ENCODE data around the gene NUMBL.
"Not testable (repeated sequence)": the region's sequence is repeated elsewhere in the genome, so short reads cannot be mapped to it uniquely, and the experiment has no call there.

NUMBL gene

GRCh38 chr19:40661616-40662015, 28.8 kb downstream of the NUMBL start:
- DNase-seq: no peak

- DNase-seq: no peak
Observed at GRCh38 chr19:40659566-40659965, 30.9 kb downstream of the NUMBL start.

- DNase-seq: no peak
Observed at GRCh38 chr19:40659116-40659515, 31.3 kb downstream of the NUMBL start.

GRCh38 chr19:40658031-40658430, 32.4 kb downstream of the NUMBL start:
- DNase-seq: no peak

- DNase-seq: not testable (repeated sequence)
Observed at GRCh38 chr19:40655684-40656083, 34.8 kb downstream of the NUMBL start.

GRCh38 chr19:40652303-40652702, 38.1 kb downstream of the NUMBL start:
- DNase-seq: not testable (repeated sequence)

GRCh38 chr19:40650749-40651305, 39.6 kb downstream of the NUMBL start:
- no peak for DNase-seq

- DNase-seq: not testable (repeated sequence)
Observed at GRCh38 chr19:40649903-40650675, 40.4 kb downstream of the NUMBL start.

- DNase-seq: no peak
Observed at GRCh38 chr19:40646743-40647254, 43.7 kb downstream of the NUMBL start.

GRCh38 chr19:40642757-40643305, 47.6 kb downstream of the NUMBL start:
- DNase-seq: no peak

GRCh38 chr19:40642051-40642706, 48.3 kb downstream of the NUMBL start:
- no peak for DNase-seq

- no peak for DNase-seq
Observed at GRCh38 chr19:40641281-40641680, 49.2 kb downstream of the NUMBL start.

- no peak for DNase-seq
Observed at GRCh38 chr19:40640744-40641143, 49.7 kb downstream of the NUMBL start.

GRCh38 chr19:40639638-40639982, 50.8 kb downstream of the NUMBL start:
- no peak for DNase-seq

- no peak for DNase-seq
Observed at GRCh38 chr19:40638327-40638726, 52.1 kb downstream of the NUMBL start.

- DNase-seq: no peak
Observed at GRCh38 chr19:40633207-40633606, 57.2 kb downstream of the NUMBL start.

GRCh38 chr19:40632311-40633036, 58.0 kb downstream of the NUMBL start:
- no peak for DNase-seq

- no peak for DNase-seq
Observed at GRCh38 chr19:40630571-40631160, 59.8 kb downstream of the NUMBL start.

GRCh38 chr19:40629346-40629745, 61.1 kb downstream of the NUMBL start:
- DNase-seq: no peak

GRCh38 chr19:40627486-40628279, 62.8 kb downstream of the NUMBL start:
- DNase-seq: peak in 1 of 2 experiments; percentile 35

- DNase-seq: no peak
Observed at GRCh38 chr19:40626918-40627317, 63.5 kb downstream of the NUMBL start.

Measured in activated T-cell treated with anti-CD3 and anti-CD28 coated beads, Interleukin-2, amount 50 U/mL, for 48 hours (primary cell).